ENCODE data around the gene DCXR. TPM values are rescaled to one million over a fixed set of nuclear protein-coding genes. Genes with fewer than 3 reads are reported as not detected.

DCXR gene
- total and polyA plus RNA-seq, 2 of the 13 experiments (the other 11 are each of a cell fraction or from before 2014, with no cell fraction given): 287 to 311 TPM

DNA sequence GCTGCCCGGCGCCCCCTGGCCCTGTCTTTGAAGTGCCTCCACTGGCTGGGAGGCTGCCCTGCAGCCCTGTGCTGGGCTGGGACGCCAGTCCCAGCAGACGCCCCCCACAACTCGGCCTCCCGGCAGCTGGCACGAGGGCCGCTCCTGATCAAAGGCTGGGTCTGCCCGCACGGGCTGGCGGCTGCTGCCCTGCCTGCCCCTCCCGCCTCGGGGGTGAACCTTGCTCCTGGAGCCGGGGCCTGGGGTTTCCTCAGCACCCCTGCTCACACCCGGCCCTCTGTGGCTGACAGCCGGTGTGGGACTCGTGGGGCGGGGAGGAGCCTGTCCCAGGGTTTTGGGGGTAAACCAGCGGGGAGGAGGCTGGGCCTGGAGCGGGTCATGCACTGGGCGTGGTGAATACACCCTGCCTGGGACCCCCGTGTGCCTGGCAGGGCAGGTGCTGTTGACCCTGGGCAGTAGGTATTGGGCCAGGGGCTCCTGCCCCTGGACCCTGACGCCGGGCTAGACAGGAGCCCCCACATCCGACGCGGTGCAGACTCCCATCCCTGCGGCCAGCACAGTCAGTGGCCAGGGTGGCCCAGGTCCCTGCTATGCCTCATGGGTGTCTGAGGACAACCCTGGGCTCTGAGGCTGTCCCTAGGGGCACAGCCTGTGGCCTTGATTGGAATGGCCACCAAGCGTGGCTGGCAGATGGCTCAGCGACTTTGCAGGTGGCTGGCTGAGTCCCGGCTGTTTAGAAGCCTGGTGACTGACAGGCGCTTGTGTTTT, 36.5 kb downstream of the DCXR start (continued):
- TF ChIP-seq, protein P1, sequence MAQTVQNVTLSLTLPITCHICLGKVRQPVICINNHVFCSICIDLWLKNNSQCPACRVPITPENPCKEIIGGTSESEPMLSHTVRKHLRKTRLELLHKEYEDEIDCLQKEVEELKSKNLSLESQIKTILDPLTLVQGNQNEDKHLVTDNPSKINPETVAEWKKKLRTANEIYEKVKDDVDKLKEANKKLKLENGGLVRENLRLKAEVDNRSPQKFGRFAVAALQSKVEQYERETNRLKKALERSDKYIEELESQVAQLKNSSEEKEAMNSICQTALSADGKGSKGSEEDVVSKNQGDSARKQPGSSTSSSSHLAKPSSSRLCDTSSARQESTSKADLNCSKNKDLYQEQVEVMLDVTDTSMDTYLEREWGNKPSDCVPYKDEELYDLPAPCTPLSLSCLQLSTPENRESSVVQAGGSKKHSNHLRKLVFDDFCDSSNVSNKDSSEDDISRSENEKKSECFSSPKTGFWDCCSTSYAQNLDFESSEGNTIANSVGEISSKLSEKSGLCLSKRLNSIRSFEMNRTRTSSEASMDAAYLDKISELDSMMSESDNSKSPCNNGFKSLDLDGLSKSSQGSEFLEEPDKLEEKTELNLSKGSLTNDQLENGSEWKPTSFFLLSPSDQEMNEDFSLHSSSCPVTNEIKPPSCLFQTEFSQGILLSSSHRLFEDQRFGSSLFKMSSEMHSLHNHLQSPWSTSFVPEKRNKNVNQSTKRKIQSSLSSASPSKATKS (CRISPR knock-in tag; IDR thresholded peaks at IDR 0.05): 0 out of 2 replicates have a peak, but pooled peaks have one; percentile 42
- 0 out of 2 replicates have a peak, but pooled peaks have one; percentile 73 for TF ChIP-seq ZNF138 (CRISPR knock-in tag; IDR thresholded peaks at IDR 0.05; ENCODE audit: low read depth)
- TF ChIP-seq, protein P2, sequence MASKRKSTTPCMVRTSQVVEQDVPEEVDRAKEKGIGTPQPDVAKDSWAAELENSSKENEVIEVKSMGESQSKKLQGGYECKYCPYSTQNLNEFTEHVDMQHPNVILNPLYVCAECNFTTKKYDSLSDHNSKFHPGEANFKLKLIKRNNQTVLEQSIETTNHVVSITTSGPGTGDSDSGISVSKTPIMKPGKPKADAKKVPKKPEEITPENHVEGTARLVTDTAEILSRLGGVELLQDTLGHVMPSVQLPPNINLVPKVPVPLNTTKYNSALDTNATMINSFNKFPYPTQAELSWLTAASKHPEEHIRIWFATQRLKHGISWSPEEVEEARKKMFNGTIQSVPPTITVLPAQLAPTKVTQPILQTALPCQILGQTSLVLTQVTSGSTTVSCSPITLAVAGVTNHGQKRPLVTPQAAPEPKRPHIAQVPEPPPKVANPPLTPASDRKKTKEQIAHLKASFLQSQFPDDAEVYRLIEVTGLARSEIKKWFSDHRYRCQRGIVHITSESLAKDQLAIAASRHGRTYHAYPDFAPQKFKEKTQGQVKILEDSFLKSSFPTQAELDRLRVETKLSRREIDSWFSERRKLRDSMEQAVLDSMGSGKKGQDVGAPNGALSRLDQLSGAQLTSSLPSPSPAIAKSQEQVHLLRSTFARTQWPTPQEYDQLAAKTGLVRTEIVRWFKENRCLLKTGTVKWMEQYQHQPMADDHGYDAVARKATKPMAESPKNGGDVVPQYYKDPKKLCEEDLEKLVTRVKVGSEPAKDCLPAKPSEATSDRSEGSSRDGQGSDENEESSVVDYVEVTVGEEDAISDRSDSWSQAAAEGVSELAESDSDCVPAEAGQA (IDR thresholded peaks at IDR 0.05; ENCODE audit: low read depth): peak; percentile 28; the same call in 1 of the 2 replicates
- TF ChIP-seq, protein P2 (CRISPR knock-in tag; IDR thresholded peaks at IDR 0.05; ENCODE audit: borderline replicate concordance): no peak; the same call in 1 of the 2 replicates
- TF ChIP-seq ZNF441 (CRISPR knock-in tag; IDR thresholded peaks at IDR 0.05; ENCODE audit: borderline replicate concordance): no peak; the same call in 1 of the 2 replicates
- TF ChIP-seq KLF6 (CRISPR knock-in tag; IDR thresholded peaks at IDR 0.05): peak; percentile 89
- TF ChIP-seq, protein P3, sequence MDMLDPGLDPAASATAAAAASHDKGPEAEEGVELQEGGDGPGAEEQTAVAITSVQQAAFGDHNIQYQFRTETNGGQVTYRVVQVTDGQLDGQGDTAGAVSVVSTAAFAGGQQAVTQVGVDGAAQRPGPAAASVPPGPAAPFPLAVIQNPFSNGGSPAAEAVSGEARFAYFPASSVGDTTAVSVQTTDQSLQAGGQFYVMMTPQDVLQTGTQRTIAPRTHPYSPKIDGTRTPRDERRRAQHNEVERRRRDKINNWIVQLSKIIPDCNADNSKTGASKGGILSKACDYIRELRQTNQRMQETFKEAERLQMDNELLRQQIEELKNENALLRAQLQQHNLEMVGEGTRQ (IDR thresholded peaks at IDR 0.05; ENCODE audit: low read depth, low read length): no peak
- TF ChIP-seq, protein P3 (CRISPR knock-in tag; IDR thresholded peaks at IDR 0.05; ENCODE audit: borderline replicate concordance): no peak
- TF ChIP-seq, protein P4, sequence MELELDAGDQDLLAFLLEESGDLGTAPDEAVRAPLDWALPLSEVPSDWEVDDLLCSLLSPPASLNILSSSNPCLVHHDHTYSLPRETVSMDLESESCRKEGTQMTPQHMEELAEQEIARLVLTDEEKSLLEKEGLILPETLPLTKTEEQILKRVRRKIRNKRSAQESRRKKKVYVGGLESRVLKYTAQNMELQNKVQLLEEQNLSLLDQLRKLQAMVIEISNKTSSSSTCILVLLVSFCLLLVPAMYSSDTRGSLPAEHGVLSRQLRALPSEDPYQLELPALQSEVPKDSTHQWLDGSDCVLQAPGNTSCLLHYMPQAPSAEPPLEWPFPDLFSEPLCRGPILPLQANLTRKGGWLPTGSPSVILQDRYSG (CRISPR knock-in tag; IDR thresholded peaks at IDR 0.05): no peak; the same call in 1 of the 2 replicates
- TF ChIP-seq, protein P5, sequence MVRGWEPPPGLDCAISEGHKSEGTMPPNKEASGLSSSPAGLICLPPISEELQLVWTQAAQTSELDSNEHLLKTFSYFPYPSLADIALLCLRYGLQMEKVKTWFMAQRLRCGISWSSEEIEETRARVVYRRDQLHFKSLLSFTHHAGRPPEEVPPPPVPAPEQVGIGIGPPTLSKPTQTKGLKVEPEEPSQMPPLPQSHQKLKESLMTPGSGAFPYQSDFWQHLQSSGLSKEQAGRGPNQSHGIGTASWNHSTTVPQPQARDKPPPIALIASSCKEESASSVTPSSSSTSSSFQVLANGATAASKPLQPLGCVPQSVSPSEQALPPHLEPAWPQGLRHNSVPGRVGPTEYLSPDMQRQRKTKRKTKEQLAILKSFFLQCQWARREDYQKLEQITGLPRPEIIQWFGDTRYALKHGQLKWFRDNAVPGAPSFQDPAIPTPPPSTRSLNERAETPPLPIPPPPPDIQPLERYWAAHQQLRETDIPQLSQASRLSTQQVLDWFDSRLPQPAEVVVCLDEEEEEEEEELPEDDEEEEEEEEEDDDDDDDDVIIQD (CRISPR knock-in tag; IDR thresholded peaks at IDR 0.05; ENCODE audit: low read depth): peak; percentile 58; the same call in 1 of the 2 replicates
- TF ChIP-seq BRD4 (CRISPR knock-in tag; IDR thresholded peaks at IDR 0.05): peak; percentile 97
- TF ChIP-seq, protein P6, sequence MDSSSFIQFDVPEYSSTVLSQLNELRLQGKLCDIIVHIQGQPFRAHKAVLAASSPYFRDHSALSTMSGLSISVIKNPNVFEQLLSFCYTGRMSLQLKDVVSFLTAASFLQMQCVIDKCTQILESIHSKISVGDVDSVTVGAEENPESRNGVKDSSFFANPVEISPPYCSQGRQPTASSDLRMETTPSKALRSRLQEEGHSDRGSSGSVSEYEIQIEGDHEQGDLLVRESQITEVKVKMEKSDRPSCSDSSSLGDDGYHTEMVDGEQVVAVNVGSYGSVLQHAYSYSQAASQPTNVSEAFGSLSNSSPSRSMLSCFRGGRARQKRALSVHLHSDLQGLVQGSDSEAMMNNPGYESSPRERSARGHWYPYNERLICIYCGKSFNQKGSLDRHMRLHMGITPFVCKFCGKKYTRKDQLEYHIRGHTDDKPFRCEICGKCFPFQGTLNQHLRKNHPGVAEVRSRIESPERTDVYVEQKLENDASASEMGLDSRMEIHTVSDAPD (CRISPR knock-in tag; IDR thresholded peaks at IDR 0.05): peak; percentile 79; the same call in 1 of the 2 replicates
- no peak; the same call in 1 of the 2 replicates for TF ChIP-seq NRL (CRISPR knock-in tag; IDR thresholded peaks at IDR 0.05; ENCODE audit: borderline replicate concordance)
